ENCODE results near the gene CMTM4.

Gene CMTM4

GRCh38 chr16:66728117-66728787 is 31.7 kb upstream of the CMTM4 start:
- no peak overlapping the region for H3K4me3 ChIP-seq (ENCODE audit: low read depth, low read length)
- no peak overlapping the region for H3K9ac ChIP-seq
- no peaks in the 10 kb centered on the region for H3K36me3 ChIP-seq (ENCODE audit: control insufficient read depth, insufficient read depth, low read length)
- H2AFZ ChIP-seq, result no peak overlapping the region
- H3K27me3 ChIP-seq (ENCODE audit: control insufficient read depth, insufficient read depth, low read length), result no peaks in the 10 kb centered on the region
- H3K9me3 ChIP-seq (ENCODE audit: control insufficient read depth, low read length), result no peaks in the 10 kb centered on the region
- TF ChIP-seq, protein P1, sequence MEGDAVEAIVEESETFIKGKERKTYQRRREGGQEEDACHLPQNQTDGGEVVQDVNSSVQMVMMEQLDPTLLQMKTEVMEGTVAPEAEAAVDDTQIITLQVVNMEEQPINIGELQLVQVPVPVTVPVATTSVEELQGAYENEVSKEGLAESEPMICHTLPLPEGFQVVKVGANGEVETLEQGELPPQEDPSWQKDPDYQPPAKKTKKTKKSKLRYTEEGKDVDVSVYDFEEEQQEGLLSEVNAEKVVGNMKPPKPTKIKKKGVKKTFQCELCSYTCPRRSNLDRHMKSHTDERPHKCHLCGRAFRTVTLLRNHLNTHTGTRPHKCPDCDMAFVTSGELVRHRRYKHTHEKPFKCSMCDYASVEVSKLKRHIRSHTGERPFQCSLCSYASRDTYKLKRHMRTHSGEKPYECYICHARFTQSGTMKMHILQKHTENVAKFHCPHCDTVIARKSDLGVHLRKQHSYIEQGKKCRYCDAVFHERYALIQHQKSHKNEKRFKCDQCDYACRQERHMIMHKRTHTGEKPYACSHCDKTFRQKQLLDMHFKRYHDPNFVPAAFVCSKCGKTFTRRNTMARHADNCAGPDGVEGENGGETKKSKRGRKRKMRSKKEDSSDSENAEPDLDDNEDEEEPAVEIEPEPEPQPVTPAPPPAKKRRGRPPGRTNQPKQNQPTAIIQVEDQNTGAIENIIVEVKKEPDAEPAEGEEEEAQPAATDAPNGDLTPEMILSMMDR (IDR thresholded peaks at IDR 0.05), result peak; percentile 68
- H3K4me1 ChIP-seq, result no peaks in the 10 kb centered on the region
- H3K27ac ChIP-seq, result no peak overlapping the region
- H3K79me2 ChIP-seq, result peaks cover 6% of the 10 kb centered on the region
- no peak overlapping the region for H3K4me2 ChIP-seq (ENCODE audit: low read length)

GRCh38 chr16:66720766-66721165 is 24.2 kb upstream of the CMTM4 start:
- Histone ChIP-seq H3K36me3 (ENCODE audit: control insufficient read depth, insufficient read depth, low read length) (no peaks in the 10 kb centered on the region), H3K9me3 (ENCODE audit: control insufficient read depth, low read length) (no peaks in the 10 kb centered on the region), H3K27ac (no peak overlapping the region), H3K79me2 (no peaks in the 10 kb centered on the region), H3K27me3 (ENCODE audit: control insufficient read depth, insufficient read depth, low read length) (no peaks in the 10 kb centered on the region), H3K4me2 (ENCODE audit: low read length) (no peak overlapping the region), H3K4me3 (ENCODE audit: low read depth, low read length) (no peak overlapping the region), H3K9ac (no peak overlapping the region), H3K4me1 (no peaks in the 10 kb centered on the region), H2AFZ (no peak overlapping the region)
- TF ChIP-seq, protein P1 (IDR thresholded peaks at IDR 0.05), result no peak

DNA sequence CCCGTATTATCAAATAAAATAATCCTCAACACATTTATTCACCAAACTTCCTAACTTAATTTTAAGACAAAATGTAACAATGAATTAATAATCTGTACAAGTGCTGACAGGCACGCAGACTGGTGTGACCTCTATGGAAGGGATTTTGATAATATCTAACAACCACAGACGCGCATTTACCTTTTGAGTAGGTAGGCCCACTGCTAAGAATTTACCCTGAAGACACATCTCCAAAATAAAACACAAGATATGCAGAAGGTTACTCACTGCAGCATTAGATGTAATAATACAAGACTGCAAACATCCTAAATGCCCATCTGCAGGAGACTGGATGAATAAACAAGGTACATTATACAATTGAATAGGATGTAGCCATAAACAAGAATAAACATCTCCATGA is 22.7 kb upstream of the CMTM4 start:
- H3K4me2 ChIP-seq (ENCODE audit: low read length), result no peak overlapping the region
- no peaks in the 10 kb centered on the region for H3K36me3 ChIP-seq (ENCODE audit: control insufficient read depth, insufficient read depth, low read length)
- no peaks in the 10 kb centered on the region for H3K27me3 ChIP-seq (ENCODE audit: control insufficient read depth, insufficient read depth, low read length)

DNA sequence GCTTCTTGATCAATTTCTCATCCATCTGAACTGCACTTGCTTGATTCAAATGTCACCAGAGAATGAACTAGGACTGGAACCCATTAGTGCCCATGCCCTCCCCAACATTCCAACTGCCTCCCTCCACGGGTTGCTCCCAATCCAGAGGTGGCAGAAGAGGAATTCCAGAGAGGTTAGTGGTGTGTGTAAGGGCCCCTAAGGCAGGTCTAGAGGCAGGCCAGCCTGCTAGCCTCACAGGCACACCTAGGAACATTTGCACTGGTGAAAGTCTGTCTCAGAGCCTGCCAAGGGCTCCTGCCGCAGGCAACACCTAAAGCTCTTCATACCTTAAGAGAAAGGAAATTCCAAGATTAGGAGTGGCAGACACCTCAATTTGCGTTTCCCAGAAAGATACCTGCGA is 21.2 kb upstream of the CMTM4 start:
- Histone ChIP-seq H2AFZ (no peak overlapping the region), H3K4me1 (no peaks in the 10 kb centered on the region)

More for the DNA sequence above, 22.7 kb upstream of the CMTM4 start:
- Histone ChIP-seq H3K4me3 (ENCODE audit: low read depth, low read length) (no peak overlapping the region), H2AFZ (no peak overlapping the region), H3K9ac (no peak overlapping the region), H3K27ac (no peak overlapping the region), H3K79me2 (no peaks in the 10 kb centered on the region), H3K4me1 (no peaks in the 10 kb centered on the region), H3K9me3 (ENCODE audit: control insufficient read depth, low read length) (no peaks in the 10 kb centered on the region)
- TF ChIP-seq, protein P1 (IDR thresholded peaks at IDR 0.05), result no peak

More for the DNA sequence above, 21.2 kb upstream of the CMTM4 start:
- no peaks in the 10 kb centered on the region for H3K79me2 ChIP-seq
- no peaks in the 10 kb centered on the region for H3K9me3 ChIP-seq (ENCODE audit: control insufficient read depth, low read length)
- no peak overlapping the region for H3K9ac ChIP-seq
- no peaks in the 10 kb centered on the region for H3K27me3 ChIP-seq (ENCODE audit: control insufficient read depth, insufficient read depth, low read length)
- no peak overlapping the region for H3K4me3 ChIP-seq (ENCODE audit: low read depth, low read length)
- H3K27ac ChIP-seq, result no peak overlapping the region
- H3K4me2 ChIP-seq (ENCODE audit: low read length), result no peak overlapping the region
- no peaks in the 10 kb centered on the region for H3K36me3 ChIP-seq (ENCODE audit: control insufficient read depth, insufficient read depth, low read length)
- TF ChIP-seq, protein P1 (IDR thresholded peaks at IDR 0.05), result no peak

All from parathyroid adenoma (tissue), 2 donors.